Left cardiac atrium (tissue), 4 donors: ENCODE results near the gene PNRC1. TPM values are rescaled to one million over a fixed set of nuclear protein-coding genes. Genes with fewer than 3 reads are reported as not detected.
A peak's percentile ranks its signal among the peaks of the same experiment; 100 is the strongest.
"Not testable (repeated sequence)": the region's sequence is repeated elsewhere in the genome, so short reads cannot be mapped to it uniquely, and the experiment has no call there.

Experiments used
- ATAC-seq, 2 donors: fragments of 200-7000 bp; cut with Tn5 transposase; one replicate each; pipeline ENCODE4 v1.9.1; 2020; ENCODE audit warnings: mild to moderate bottlenecking in 2 of 2, moderate library complexity in 2 of 2
- DNase-seq: peaks from one replicate; pipeline ENCODE4 v3.0.0-alpha.2; 2020
- intact Hi-C, 2 donors: fragments of 100-400 bp; cut with DNase I; formaldehyde crosslinking; loops; one replicate each; pipeline versions ENCODE4 v1.14.1 to v1.15.1; 2022 to 2023
- total RNA-seq, 2 donors: library from RNA; stranded (reverse); fragmentation: NEBNext Ultra II Directional; extraction: Animal tissue kit (Norgen Biotek cat#: 25700); gene quantifications; one replicate each; pipeline ENCODE4 v1.2.1, GENCODE V29; 2021
- donor health status: DM: no; HTN: yes; CAD: no.
- donor health status: DM: no; HTN: yes; CAD: no; lungs with severe emphysema.
- donor health status: DM: yes; HTN: yes; CAD: no.
- donor health status: Dilated cardiomyopathy.

Gene PNRC1
- total RNA-seq, 2 donors from 2014 or later = 177 to 202 TPM

- intact Hi-C loops = loop anchor here in 1 of 2 donors (5.0 kb wide), 4 partner anchors 47 to 268 kb away; partner anchors contain the start of gene UBE2J1
- ATAC-seq (no peak), DNase-seq (no peak)
Measured at GRCh38 chr6:89084542-89084941, 4.0 kb downstream of the PNRC1 start.

DNA sequence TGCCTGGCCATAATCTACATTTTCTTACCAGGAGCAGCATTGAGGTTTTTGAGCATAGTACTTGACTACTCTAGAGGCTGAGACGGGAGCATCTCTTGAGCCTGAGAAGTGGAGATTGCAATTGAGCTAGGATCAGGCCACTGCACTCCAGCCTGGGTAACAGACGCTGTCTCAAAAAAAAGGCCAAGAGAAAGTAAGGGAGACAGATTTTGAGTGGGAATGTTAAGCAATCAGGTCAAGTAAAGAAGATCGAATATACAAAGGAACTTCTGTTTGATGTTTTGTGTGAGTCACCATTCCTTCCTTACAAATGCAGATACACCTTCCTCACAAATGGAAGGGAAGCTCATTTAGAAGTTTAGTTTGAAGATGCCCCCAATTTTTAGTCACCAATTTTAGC is 4.4 kb downstream of the PNRC1 start:
- intact Hi-C loops = loop anchor here in 1 of 2 donors (5.0 kb wide), 4 partner anchors 48 to 267 kb away; partner anchors contain the start of gene UBE2J1
- ATAC-seq (no peak), DNase-seq (no peak)

DNA sequence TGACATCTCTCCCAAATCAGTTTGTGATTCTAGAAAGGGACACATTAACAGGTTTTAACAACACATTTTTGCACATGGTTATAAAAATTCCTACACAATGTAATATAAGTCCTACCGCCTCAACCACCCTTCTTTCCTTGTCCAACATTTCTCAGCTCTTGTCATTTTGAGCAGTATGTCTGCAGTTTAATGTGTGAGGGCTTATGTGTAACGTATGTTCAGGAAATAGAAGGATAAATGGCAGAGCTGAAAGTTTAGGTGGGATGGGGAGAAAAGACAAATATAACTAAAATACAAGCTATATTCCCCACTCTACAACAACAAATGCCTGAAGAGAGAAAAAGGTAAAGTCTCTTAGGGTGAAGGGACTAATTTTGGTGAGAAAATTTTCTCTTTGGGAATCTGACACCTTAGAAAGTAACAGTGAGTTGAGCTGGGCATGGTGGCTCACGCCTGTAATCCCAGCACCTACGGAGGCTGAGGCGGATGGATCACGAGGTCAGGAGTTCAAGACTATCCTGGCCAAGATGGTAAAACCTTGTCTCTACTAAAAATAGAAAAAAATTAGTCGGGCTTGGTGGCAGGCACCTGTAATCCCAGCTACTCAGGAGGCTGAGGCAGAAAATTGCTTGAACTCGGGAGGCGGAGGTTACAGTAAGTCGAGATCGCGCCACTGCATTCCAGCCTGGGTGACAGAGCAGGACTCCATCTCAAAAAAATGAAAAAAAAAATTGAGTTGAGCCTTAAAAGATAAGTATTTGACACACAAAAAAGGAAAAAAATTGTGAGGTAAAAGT is 5.1 kb downstream of the PNRC1 start:
- DNase-seq (no peak), ATAC-seq (no peak)
- intact Hi-C loops = no loop called here

DNA sequence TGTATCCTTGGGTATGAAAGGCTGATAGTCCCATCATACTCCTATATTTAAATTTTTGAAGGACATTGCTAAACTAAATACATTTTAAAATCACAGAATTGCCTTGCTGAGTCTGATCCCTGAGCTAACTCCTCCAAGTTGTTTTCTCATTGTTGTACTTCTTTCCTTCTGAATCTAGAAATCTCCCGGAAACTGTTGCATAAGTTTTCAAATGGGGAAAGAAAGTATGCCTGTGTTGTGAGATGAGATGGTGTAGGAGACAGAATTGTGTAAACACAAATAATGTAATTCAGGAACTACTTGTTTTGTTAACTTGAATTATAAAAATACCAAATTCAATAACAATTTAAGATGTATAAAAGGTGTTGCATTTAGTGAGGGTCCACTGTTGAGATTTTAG is 7.3 kb downstream of the PNRC1 start:
- ATAC-seq (no peak), DNase-seq (no peak)
- intact Hi-C loops = no loop called here

DNA sequence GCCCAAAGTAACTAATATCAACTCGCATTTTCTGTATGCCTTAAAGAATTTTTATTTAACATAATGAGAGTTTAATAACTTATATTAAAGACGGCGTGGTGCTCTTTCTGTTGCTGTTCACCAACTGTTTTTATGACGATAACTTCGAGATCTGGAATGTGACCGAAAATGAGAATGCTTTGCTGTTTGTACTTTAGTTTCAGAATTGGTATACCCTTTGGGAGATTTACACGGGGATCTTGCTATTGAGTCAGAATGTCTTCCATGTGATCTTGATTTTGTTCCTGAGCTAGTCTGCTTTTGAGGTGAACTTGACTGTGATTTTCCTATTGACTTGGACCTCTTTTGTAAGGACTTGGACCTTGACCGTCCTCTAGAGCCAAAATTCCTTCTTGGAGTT is 17.9 kb downstream of the PNRC1 start:
- intact Hi-C loops = no loop called here
- DNase-seq = no peak
- no peak for ATAC-seq

DNA sequence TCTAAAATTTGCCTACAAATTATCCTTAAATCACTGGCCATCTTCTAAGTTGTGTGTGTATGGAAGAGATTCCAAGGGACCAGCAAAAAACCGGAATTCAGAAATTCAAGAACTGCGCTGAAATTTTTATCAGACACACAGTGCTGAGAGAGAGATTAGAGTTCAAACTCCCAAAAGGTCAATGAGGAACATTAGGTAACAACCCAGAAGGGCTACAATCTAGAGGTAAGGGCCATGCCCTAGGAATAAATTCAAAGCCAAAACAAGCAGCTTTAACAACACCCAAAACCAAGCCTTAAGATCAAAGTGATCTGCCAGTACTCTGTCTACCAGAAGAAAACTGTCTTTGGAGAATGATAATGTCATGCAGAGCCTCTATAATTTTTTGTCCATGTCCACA is 19.6 kb downstream of the PNRC1 start:
- intact Hi-C loops = no loop called here
- DNase-seq (no peak), ATAC-seq (no peak)

GRCh38 chr6:89110284-89110683 is 29.7 kb downstream of the PNRC1 start:
- ATAC-seq = no peak
- intact Hi-C loops = loop anchor here in 1 of 2 donors (10.0 kb wide), 1 partner anchor 125 kb away; no protein-coding TSS in a partner anchor
- no peak for DNase-seq

GRCh38 chr6:89111933-89112332 is 31.4 kb downstream of the PNRC1 start:
- no peak for ATAC-seq
- DNase-seq = no peak
- intact Hi-C loops = loop anchor here in 1 of 2 donors (10.0 kb wide), 1 partner anchor 127 kb away; no protein-coding TSS in a partner anchor

DNA sequence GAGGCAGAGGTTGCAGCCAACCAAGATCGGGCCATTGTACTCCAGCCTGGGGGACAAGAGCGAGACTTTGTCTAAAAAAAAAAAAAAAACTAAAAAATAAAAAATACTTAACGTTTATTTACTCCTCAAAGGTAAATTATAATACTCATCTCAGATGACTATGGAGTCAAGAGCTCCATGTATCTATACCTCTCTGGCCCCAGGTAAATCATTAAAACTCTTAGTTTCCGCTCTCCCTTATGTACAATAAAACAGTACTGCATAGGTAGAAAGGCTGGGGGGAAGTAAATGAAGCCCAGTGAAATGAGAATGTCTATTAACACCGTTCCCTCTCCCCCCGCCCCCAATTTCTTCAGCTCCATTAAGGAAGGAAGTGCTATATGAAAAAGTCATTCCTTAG is 36.2 kb downstream of the PNRC1 start:
- intact Hi-C loops = loop anchor here in 1 of 2 donors (10.0 kb wide), 1 partner anchor 132 kb away; no protein-coding TSS in a partner anchor
- no peak for ATAC-seq

GRCh38 chr6:89117211-89118108 is 36.9 kb downstream of the PNRC1 start, which contains the start of gene SRSF12:
Gene SRSF12, minus strand, starts transcription at chr6:89118071. Its CDS starts 184 bp downstream, at chr6:89117887.
- ATAC-seq (peak; percentile 85 to 93), DNase-seq (peak; percentile 47)
- intact Hi-C loops = loop anchor here in 1 of 2 donors (10.0 kb wide), 1 partner anchor 133 kb away; no protein-coding TSS in a partner anchor

More for the DNA sequence above, 36.2 kb downstream of the PNRC1 start:
- DNase-seq = no peak

- intact Hi-C loops = loop anchor here in 1 of 2 donors (10.0 kb wide), 1 partner anchor 134 kb away; no protein-coding TSS in a partner anchor
- no peak for ATAC-seq
Measured at GRCh38 chr6:89118931-89119330, 38.4 kb downstream of the PNRC1 start.

GRCh38 chr6:89120371-89120770 is 39.8 kb downstream of the PNRC1 start:
- intact Hi-C loops = loop anchor here in 1 of 2 donors (10.0 kb wide), 1 partner anchor 124 kb away; no protein-coding TSS in a partner anchor
- DNase-seq (no peak), ATAC-seq (no peak)

More at GRCh38 chr6:89118931-89119330, 38.4 kb downstream of the PNRC1 start:
- no peak for DNase-seq

DNA sequence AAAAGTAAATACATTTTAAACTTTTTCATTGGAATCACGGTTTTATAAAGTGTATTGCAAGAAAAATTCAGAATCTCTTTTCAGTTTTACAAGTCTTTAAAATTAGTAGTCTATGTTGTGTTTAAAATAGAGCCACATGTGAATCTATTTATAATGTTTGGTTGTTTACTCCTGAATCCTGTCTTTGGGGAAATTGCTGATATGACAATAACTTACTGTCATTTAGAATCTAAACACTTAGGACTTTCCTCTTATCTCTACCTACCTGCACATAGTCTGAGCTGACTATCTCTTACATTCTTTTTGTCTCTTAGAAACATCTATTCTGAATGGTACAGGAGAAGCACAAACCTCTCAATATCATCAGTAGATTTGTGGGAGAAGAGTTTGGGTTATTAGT is 41.4 kb downstream of the PNRC1 start:
- DNase-seq (no peak), ATAC-seq (no peak)
- intact Hi-C loops = loop anchor here (2.0 to 10.0 kb wide), 2 partner anchors 121 to 123 kb away; no protein-coding TSS in a partner anchor

GRCh38 chr6:89122625-89123024 is 42.1 kb downstream of the PNRC1 start:
- intact Hi-C loops = loop anchor here (2.0 to 10.0 kb wide), 2 partner anchors 120 to 122 kb away; no protein-coding TSS in a partner anchor
- ATAC-seq (peak; percentile 48 to 49), DNase-seq (no peak)

- intact Hi-C loops = loop anchor here in 1 of 2 donors (10.0 kb wide), 1 partner anchor 117 kb away; no protein-coding TSS in a partner anchor
- not testable (repeated sequence) for ATAC-seq
Measured at GRCh38 chr6:89128256-89128671, 47.7 kb downstream of the PNRC1 start.

GRCh38 chr6:89131599-89131998 is 51.0 kb downstream of the PNRC1 start:
- no peak for DNase-seq
- no peak for ATAC-seq
- intact Hi-C loops = no loop called here

More at GRCh38 chr6:89128256-89128671, 47.7 kb downstream of the PNRC1 start:
- DNase-seq = not testable (repeated sequence)

DNA sequence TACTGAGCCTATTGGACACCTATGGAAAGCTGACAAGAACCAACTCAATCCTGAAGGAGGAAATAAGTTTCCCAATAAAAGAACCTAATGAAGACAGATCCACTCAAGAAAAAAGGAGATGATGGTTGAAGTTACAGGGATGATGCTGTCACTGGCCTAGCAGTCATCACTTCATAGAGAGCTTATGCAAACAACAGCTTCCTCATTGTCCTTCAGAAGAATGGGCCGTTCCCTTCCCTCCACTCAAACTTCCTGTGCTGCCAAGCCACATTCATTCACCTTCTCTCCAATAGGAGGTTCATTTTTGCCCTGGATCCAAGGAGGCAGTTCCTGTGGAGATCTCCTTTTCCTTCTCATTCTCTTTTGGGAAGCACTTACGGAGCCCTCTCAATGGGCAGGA is 51.5 kb downstream of the PNRC1 start:
- ATAC-seq (no peak), DNase-seq (no peak)
- intact Hi-C loops = no loop called here

DNA sequence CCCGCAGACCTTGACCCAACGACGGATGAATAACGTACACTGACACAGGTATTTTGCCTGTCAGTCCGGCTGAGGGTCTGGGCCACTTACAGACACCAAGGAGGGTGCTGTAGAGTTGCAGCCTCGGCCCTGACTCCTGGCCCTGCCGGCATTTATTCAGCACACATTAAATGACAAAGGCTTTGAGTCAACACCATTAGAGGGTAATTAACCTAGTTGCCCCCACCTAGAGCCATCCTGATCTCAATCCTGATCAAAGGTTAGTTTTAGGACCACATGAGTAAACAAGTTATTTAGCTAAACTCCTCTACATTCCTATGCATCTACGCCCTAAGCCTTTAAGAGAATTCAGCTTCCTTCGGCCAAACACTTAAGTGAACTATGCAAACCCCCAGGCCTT is 53.4 kb downstream of the PNRC1 start:
- ATAC-seq (no peak), DNase-seq (no peak)
- intact Hi-C loops = no loop called here

DNA sequence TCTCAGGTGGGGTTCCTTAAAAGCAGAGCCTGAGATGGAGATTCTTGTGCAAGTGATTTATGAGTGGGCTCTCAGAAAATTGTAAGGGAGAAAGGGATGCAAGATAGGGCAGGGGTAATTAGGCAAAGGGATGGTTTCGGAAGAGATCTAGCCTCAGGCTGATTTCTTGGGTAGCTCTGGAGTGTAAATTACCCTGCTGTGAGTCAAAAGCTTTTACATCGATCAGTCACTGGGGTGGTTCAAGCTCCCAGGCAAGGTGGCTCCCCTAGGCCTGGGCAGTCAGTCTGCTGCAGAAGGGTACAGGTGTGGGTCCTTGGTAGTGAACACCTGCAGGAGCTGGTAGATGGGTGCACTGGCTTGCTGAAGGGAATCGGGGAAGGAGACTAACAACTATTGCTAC is 54.2 kb downstream of the PNRC1 start:
- no peak for DNase-seq
- intact Hi-C loops = no loop called here
- no peak for ATAC-seq
